PC-3 (cell line): ENCODE measurements around the gene ITGB3. TPM values are rescaled to one million over a fixed set of nuclear protein-coding genes. Genes with fewer than 3 reads are reported as not detected.

ENCODE experiments used
- ATAC-seq: fragments of 200-7000 bp; cut with Tn5 transposase; 2 replicates; pipeline ENCODE4 v1.9.1; 2020; ENCODE audit warnings: mild to moderate bottlenecking, moderate library complexity
- BruUV-seq: library from RNA; stranded (reverse); fragments of 400-500 nt; replicated peaks from 2 replicates; lab custom pipeline; 2021; lab: Mats Ljungman, UMichigan
- CTCF ChIA-PET: fragments of 300-600 bp; sonication (Branson Sonifier 250); formaldehyde crosslinking; loops from one replicate; lab custom pipeline; 2022; ENCODE audit warnings: antibody characterized with exemption; lab: Charles Lee
- POLR2A ChIA-PET: fragments of 300-600 bp; sonication (Branson Sonifier 250); formaldehyde crosslinking; loops from one replicate; lab custom pipeline; 2022; ENCODE audit warnings: antibody characterized with exemption; ENCODE audit not compliant: unreplicated experiment; lab: Charles Lee
- DNase-seq: peaks from one replicate; pipeline ENCODE4 v3.0.0-alpha.2; 2015
- H2AFZ ChIP-seq: fragments of 300-600 bp; sonication (generic); 2 replicates; pipeline ENCODE4 v1.6.0; 2016; ENCODE audit warnings: antibody characterized with exemption, low read length
- H3F3A ChIP-seq: fragments of 300-600 bp; sonication (generic); one replicate; pipeline ENCODE4 v1.6.0; 2017; ENCODE audit warnings: antibody characterized with exemption, low read length, control low read depth, mild to moderate bottlenecking; ENCODE audit not compliant: unreplicated experiment
- H3K27ac ChIP-seq: fragments of 300-600 bp; sonication (generic); 2 replicates; pipeline ENCODE4 v1.5.1; 2016; ENCODE audit warnings: mild to moderate bottlenecking, low read length
- H3K27me3 ChIP-seq: fragments of 300-600 bp; sonication (generic); 2 replicates; pipeline ENCODE4 v1.6.1; 2016; ENCODE audit warnings: low read length, mixed read lengths
- H3K36me3 ChIP-seq: fragments of 300-600 bp; sonication (generic); 2 replicates; pipeline ENCODE4 v1.6.1; 2016; ENCODE audit warnings: low read depth, mixed run types, low read length, mixed read lengths
- H3K4me1 ChIP-seq: fragments of 300-600 bp; sonication (generic); 2 replicates; pipeline ENCODE4 v1.5.1; 2016; ENCODE audit warnings: low read length; ENCODE audit not compliant: insufficient read depth
- H3K4me2 ChIP-seq: fragments of 300-600 bp; sonication (generic); 2 replicates; pipeline ENCODE4 v1.6.0; 2016; ENCODE audit warnings: low read length
- H3K4me3 ChIP-seq: fragments of 300-600 bp; sonication (generic); 2 replicates; pipeline ENCODE4 v1.5.1; 2016; ENCODE audit warnings: mild to moderate bottlenecking, low read length, mixed read lengths
- H3K79me2 ChIP-seq: fragments of 300-600 bp; sonication (generic); 2 replicates; pipeline ENCODE4 v1.6.1; 2017; ENCODE audit warnings: low read length, mixed read lengths
- H3K9ac ChIP-seq: fragments of 300-600 bp; sonication (generic); 2 replicates; pipeline ENCODE4 v1.6.0; 2016; ENCODE audit warnings: mild to moderate bottlenecking, low read length
- H3K9me2 ChIP-seq: fragments of 300-600 bp; sonication (generic); replicated peaks from 2 replicates; pipeline ENCODE4 v1.6.1; 2016; ENCODE audit warnings: mixed run types, low read length, mixed read lengths
- H3K9me3 ChIP-seq: fragments of 300-600 bp; sonication (generic); 2 replicates; pipeline ENCODE4 v1.6.1; 2016; ENCODE audit warnings: low read length, mixed read lengths
- H4K20me1 ChIP-seq: fragments of 300-600 bp; sonication (generic); 2 replicates; pipeline ENCODE4 v1.6.1; 2016; ENCODE audit warnings: low read length, mixed read lengths
- CTCF ChIP-seq: fragments of 300-600 bp; sonication (generic); conservative IDR thresholded peaks from 2 replicates; pipeline ENCODE4 v1.5.1; 2017; ENCODE audit warnings: antibody characterized with exemption, low read depth, mild to moderate bottlenecking, low read length
- EZH2 ChIP-seq: fragments of 300-600 bp; sonication (generic); IDR thresholded peaks from one replicate; pipeline ENCODE4 v1.6.1; 2017; ENCODE audit warnings: antibody characterized with exemption, mild to moderate bottlenecking, low read length; ENCODE audit not compliant: unreplicated experiment
- EZH2phosphoT487 ChIP-seq: fragments of 300-600 bp; sonication (generic); IDR thresholded peaks from 2 replicates; pipeline ENCODE4 v1.6.1; 2018; ENCODE audit warnings: mild to moderate bottlenecking, antibody characterized with exemption, low read length, borderline replicate concordance
- intact Hi-C: fragments of 100-400 bp; cut with micrococcal nuclease; formaldehyde crosslinking; loops from 2 replicates; pipeline ENCODE4 v1.9.0; 2023
- total RNA-seq: library from RNA; depleted of rRNA; stranded (reverse); fragments of >200 nt; gene quantifications from 2 replicates; pipeline ENCODE4 v1.2.3, GENCODE V29; 2014

The ITGB3 gene
- total RNA-seq, 1 experiment from 2014 or later: 0.36 TPM

DNA sequence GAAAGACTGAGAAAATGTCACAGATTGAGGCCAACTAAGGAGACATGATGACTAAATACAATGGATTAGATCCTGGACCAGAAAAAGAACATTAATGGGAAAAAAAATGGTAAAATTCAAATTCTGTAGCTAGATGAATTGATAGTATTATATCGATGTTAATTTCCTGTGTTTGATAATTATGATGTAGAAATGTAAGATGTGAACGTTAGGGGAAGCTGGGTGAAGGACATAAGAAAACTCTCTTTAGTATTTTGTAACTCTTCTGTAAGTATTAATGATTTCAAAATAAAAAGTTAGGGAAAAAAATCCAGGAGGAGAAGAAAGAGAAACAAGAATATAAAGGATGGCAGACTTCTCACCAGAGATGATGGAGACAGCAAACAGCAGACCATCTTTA, 2.8 kb upstream of the ITGB3 start:
- H2AFZ ChIP-seq: no peak overlapping the region
- no peaks in the 10 kb centered on the region for H3K36me3 ChIP-seq
- no peak overlapping the region for H3K9ac ChIP-seq
- no peaks in the 10 kb centered on the region for H3F3A ChIP-seq
- H3K4me3 ChIP-seq: no peak overlapping the region
- H3K79me2 ChIP-seq: no peaks in the 10 kb centered on the region
- ChIA-PET CTCF (no interaction called here), POLR2A (no interaction called here)
- intact Hi-C loops: no loop called here
- DNase-seq (no peak), ATAC-seq (no peak)
- TF ChIP-seq EZH2 (no peak), EZH2phosphoT487 (no peak), CTCF (no peak)
- no TSS peak for BruUV-seq
- H3K4me1 ChIP-seq: peaks cover 7% of the 10 kb centered on the region
- no peak overlapping the region for H3K27ac ChIP-seq
- no peaks in the 10 kb centered on the region for H3K9me2 ChIP-seq
- no peak overlapping the region for H3K4me2 ChIP-seq
- H3K27me3 ChIP-seq: peaks cover 4% of the 10 kb centered on the region
- no peaks in the 10 kb centered on the region for H3K9me3 ChIP-seq
- H4K20me1 ChIP-seq: no peaks in the 10 kb centered on the region

DNA sequence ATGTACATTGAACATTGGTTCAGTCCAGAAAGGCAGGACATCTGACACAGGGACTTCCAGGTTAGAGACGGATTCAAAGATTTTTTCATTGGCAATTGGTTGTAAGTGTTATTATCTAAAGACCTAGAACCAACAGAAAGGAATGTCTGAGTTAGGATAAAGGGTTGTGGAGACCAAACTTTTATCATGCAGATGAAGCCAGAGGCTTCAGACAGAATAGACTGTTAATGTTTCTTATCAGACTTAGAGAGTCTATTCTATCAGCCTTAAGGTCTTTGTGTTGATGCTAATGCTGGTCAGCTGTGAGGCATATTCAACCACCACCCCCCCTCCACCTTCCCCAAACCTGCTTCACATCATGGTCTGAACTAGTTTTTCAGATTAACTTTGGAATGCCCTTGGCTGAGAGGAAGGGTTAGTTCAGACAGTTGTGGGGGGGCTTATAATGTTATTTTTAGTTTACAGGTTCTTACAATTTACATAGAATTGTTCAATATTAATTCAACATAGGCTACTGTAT, 2.1 kb upstream of the ITGB3 start:
- Histone ChIP-seq H3K27ac (no peak overlapping the region), H3K9me3 (no peaks in the 10 kb centered on the region), H3K4me1 (peaks cover 7% of the 10 kb centered on the region), H3K79me2 (no peaks in the 10 kb centered on the region), H3K27me3 (peaks cover 4% of the 10 kb centered on the region), H2AFZ (no peak overlapping the region), H4K20me1 (no peaks in the 10 kb centered on the region), H3F3A (no peaks in the 10 kb centered on the region), H3K9ac (no peak overlapping the region), H3K4me3 (no peak overlapping the region), H3K4me2 (no peak overlapping the region), H3K36me3 (no peaks in the 10 kb centered on the region), H3K9me2 (no peaks in the 10 kb centered on the region)
- no peak for DNase-seq
- CTCF ChIA-PET: no interaction called here
- TF ChIP-seq EZH2 (no peak), CTCF (no peak), EZH2phosphoT487 (no peak)
- intact Hi-C loops: no loop called here
- BruUV-seq: no TSS peak
- ATAC-seq: no peak
- POLR2A ChIA-PET: no interaction called here

DNA sequence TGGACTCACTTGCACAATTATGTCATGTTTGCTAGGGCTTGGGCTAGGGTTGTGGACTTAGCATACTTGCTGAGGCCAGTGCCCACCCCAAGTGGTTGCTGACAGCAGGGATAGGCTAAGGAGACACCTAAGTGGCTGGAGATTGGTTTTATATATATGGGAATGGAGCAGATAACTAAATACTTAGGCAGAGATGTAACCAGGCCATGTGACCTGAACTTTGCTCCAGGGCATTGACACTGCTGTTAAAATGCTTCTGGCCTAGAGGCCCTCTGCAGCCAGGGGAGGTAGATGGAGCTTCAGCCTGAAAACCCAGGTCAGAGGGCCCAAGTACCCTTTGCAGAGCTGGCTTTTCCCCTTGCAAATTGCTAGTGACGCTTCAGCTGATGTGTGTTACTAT, 1.4 kb upstream of the ITGB3 start:
- DNase-seq (no peak), ATAC-seq (no peak)
- Histone ChIP-seq H3K27me3 (peaks cover 4% of the 10 kb centered on the region), H3K4me3 (no peak overlapping the region), H3K27ac (no peak overlapping the region), H2AFZ (no peak overlapping the region), H3K4me1 (peaks cover 9% of the 10 kb centered on the region), H3K9me2 (no peaks in the 10 kb centered on the region), H3K9ac (no peak overlapping the region), H3K36me3 (no peaks in the 10 kb centered on the region), H4K20me1 (no peaks in the 10 kb centered on the region), H3F3A (no peaks in the 10 kb centered on the region), H3K4me2 (no peak overlapping the region), H3K79me2 (no peaks in the 10 kb centered on the region), H3K9me3 (no peaks in the 10 kb centered on the region)
- intact Hi-C loops: no loop called here
- TF ChIP-seq EZH2 (no peak), CTCF (no peak), EZH2phosphoT487 (no peak)
- ChIA-PET POLR2A (no interaction called here), CTCF (interaction anchor here (0.6 kb wide), 1 partner anchor 1459 kb away, joined by 4 read pairs; no protein-coding TSS in a partner anchor)
- BruUV-seq: no TSS peak
